ENCODE results near the gene GATAD2B.

- TF ChIP-seq CTCF (IDR thresholded peaks at IDR 0.05) (no peak), POLR2A (IDR thresholded peaks at IDR 0.05) (no peak)
Observed at GRCh38 chr1:153790966-153791647, 131.7 kb downstream of the GATAD2B start.

Measured in stomach (tissue), 4 donors.